Activated CD4-positive, alpha-beta T cell treated with anti-CD3 and anti-CD28 coated beads, Interleukin-2, amount 10 ng/mL, durations not matched to agents 7 days and 5 days (primary cell): ENCODE results near the gene MIPOL1. TPM values are rescaled to one million over a fixed set of nuclear protein-coding genes. Genes with fewer than 3 reads are reported as not detected.

Experiments
- CTCF ChIA-PET: fragments of 350-600 bp; sonication (Branson Sonifier 250); formaldehyde crosslinking; loops from one replicate; lab custom pipeline; 2021; ENCODE audit warnings: antibody characterized with exemption; lab: Charles Lee
- POLR2A ChIA-PET: fragments of 350-600 bp; sonication (Branson Sonifier 250); formaldehyde crosslinking; loops from one replicate; lab custom pipeline; 2021; ENCODE audit warnings: antibody characterized with exemption; lab: Charles Lee
- DNase-seq: peaks from one replicate; pipeline ENCODE4 v3.0.0-alpha.2; 2020
- H3K27ac Mint-ChIP-seq: one replicate; pipeline ENCODE4 v1.8.0; 2021; ENCODE audit warnings: mild to moderate bottlenecking, moderate library complexity, mixed read lengths
- H3K27me3 Mint-ChIP-seq: one replicate; pipeline ENCODE4 v1.8.0; 2021; ENCODE audit warnings: mixed read lengths
- H3K36me3 Mint-ChIP-seq: one replicate; pipeline ENCODE4 v1.8.0; 2021; ENCODE audit warnings: low read depth, mixed read lengths
- H3K4me1 Mint-ChIP-seq: one replicate; pipeline ENCODE4 v1.8.0; 2021; ENCODE audit warnings: mixed read lengths
- H3K4me3 Mint-ChIP-seq: one replicate; pipeline ENCODE4 v1.8.0; 2021; ENCODE audit warnings: mild to moderate bottlenecking, moderate library complexity, mixed read lengths
- H3K9me3 Mint-ChIP-seq: one replicate; pipeline ENCODE4 v1.8.0; 2021; ENCODE audit warnings: mixed read lengths
- total RNA-seq, 2 experiments: library from RNA; stranded (reverse); gene quantifications; one replicate each; pipeline ENCODE4 v1.2.3, GENCODE V29; 2021

Gene MIPOL1
- total RNA-seq, 2 experiments from 2014 or later = not detected

GRCh38 chr14:37411079-37411735 lies 213.5 kb downstream of the MIPOL1 start:
- H3K27ac Mint-ChIP-seq = no peak overlapping the region
- DNase-seq = no peak
- no peaks in the 10 kb centered on the region for H3K36me3 Mint-ChIP-seq
- no peaks in the 10 kb centered on the region for H3K9me3 Mint-ChIP-seq
- H3K27me3 Mint-ChIP-seq = no peaks in the 10 kb centered on the region
- CTCF ChIA-PET = no interaction called here
- no peak overlapping the region for H3K4me3 Mint-ChIP-seq
- POLR2A ChIA-PET = no interaction called here
- H3K4me1 Mint-ChIP-seq = no peaks in the 10 kb centered on the region

GRCh38 chr14:37413050-37413449 lies 215.3 kb downstream of the MIPOL1 start:
- DNase-seq = no peak
- ChIA-PET POLR2A (no interaction called here), CTCF (no interaction called here)
- Mint-ChIP-seq H3K27ac (no peak overlapping the region), H3K36me3 (no peaks in the 10 kb centered on the region), H3K4me3 (no peak overlapping the region), H3K4me1 (no peaks in the 10 kb centered on the region), H3K9me3 (no peaks in the 10 kb centered on the region), H3K27me3 (no peaks in the 10 kb centered on the region)

- Mint-ChIP-seq H3K9me3 (no peaks in the 10 kb centered on the region), H3K4me3 (no peak overlapping the region), H3K36me3 (no peaks in the 10 kb centered on the region), H3K4me1 (no peaks in the 10 kb centered on the region), H3K27me3 (no peaks in the 10 kb centered on the region), H3K27ac (no peak overlapping the region)
- DNase-seq = no peak
- ChIA-PET POLR2A (no interaction called here), CTCF (no interaction called here)
These were observed 215.8 kb downstream of the MIPOL1 start for GRCh38 chr14:37413504-37414003.

- no peaks in the 10 kb centered on the region for H3K36me3 Mint-ChIP-seq
- H3K27ac Mint-ChIP-seq = no peak overlapping the region
- peaks cover 2% of the 10 kb centered on the region for H3K9me3 Mint-ChIP-seq
- DNase-seq = no peak
- H3K4me3 Mint-ChIP-seq = no peak overlapping the region
- CTCF ChIA-PET = no interaction called here
- no peaks in the 10 kb centered on the region for H3K4me1 Mint-ChIP-seq
- no peaks in the 10 kb centered on the region for H3K27me3 Mint-ChIP-seq
- POLR2A ChIA-PET = no interaction called here
These were observed 218.5 kb downstream of the MIPOL1 start for GRCh38 chr14:37416264-37416663.

- no peak for DNase-seq
- H3K36me3 Mint-ChIP-seq = no peaks in the 10 kb centered on the region
- H3K27me3 Mint-ChIP-seq = no peaks in the 10 kb centered on the region
- H3K4me1 Mint-ChIP-seq = no peaks in the 10 kb centered on the region
- peaks cover 2% of the 10 kb centered on the region for H3K9me3 Mint-ChIP-seq
- ChIA-PET POLR2A (no interaction called here), CTCF (no interaction called here)
- no peak overlapping the region for H3K4me3 Mint-ChIP-seq
- no peak overlapping the region for H3K27ac Mint-ChIP-seq
These were observed 219.4 kb downstream of the MIPOL1 start for GRCh38 chr14:37417151-37417550.

GRCh38 chr14:37417833-37418232 lies 220.1 kb downstream of the MIPOL1 start:
- POLR2A ChIA-PET = no interaction called here
- Mint-ChIP-seq H3K27ac (no peak overlapping the region), H3K36me3 (no peaks in the 10 kb centered on the region), H3K9me3 (peaks cover 2% of the 10 kb centered on the region), H3K4me3 (no peak overlapping the region), H3K4me1 (no peaks in the 10 kb centered on the region), H3K27me3 (no peaks in the 10 kb centered on the region)
- DNase-seq = no peak
- CTCF ChIA-PET = no interaction called here

GRCh38 chr14:37420622-37421021 lies 222.9 kb downstream of the MIPOL1 start:
- POLR2A ChIA-PET = no interaction called here
- no peak for DNase-seq
- Mint-ChIP-seq H3K4me3 (no peak overlapping the region), H3K4me1 (no peaks in the 10 kb centered on the region), H3K27me3 (no peaks in the 10 kb centered on the region), H3K27ac (no peak overlapping the region), H3K9me3 (peaks cover 2% of the 10 kb centered on the region), H3K36me3 (no peaks in the 10 kb centered on the region)
- CTCF ChIA-PET = no interaction called here

- Mint-ChIP-seq H3K9me3 (peaks cover 8% of the 10 kb centered on the region), H3K27ac (no peak overlapping the region), H3K36me3 (no peaks in the 10 kb centered on the region), H3K4me1 (no peaks in the 10 kb centered on the region), H3K4me3 (no peak overlapping the region), H3K27me3 (no peaks in the 10 kb centered on the region)
- CTCF ChIA-PET = no interaction called here
- POLR2A ChIA-PET = no interaction called here
- DNase-seq = no peak
These were observed 224.6 kb downstream of the MIPOL1 start for GRCh38 chr14:37422319-37422718.

- H3K9me3 Mint-ChIP-seq = peaks cover 8% of the 10 kb centered on the region
- CTCF ChIA-PET = no interaction called here
- POLR2A ChIA-PET = no interaction called here
- DNase-seq = no peak
- H3K4me3 Mint-ChIP-seq = no peak overlapping the region
- H3K27me3 Mint-ChIP-seq = no peaks in the 10 kb centered on the region
- H3K27ac Mint-ChIP-seq = no peak overlapping the region
- no peaks in the 10 kb centered on the region for H3K4me1 Mint-ChIP-seq
- no peaks in the 10 kb centered on the region for H3K36me3 Mint-ChIP-seq
These were observed 225.0 kb downstream of the MIPOL1 start for GRCh38 chr14:37422748-37423147.

- H3K27me3 Mint-ChIP-seq = no peaks in the 10 kb centered on the region
- no peaks in the 10 kb centered on the region for H3K4me1 Mint-ChIP-seq
- no peak for DNase-seq
- H3K36me3 Mint-ChIP-seq = no peaks in the 10 kb centered on the region
- H3K9me3 Mint-ChIP-seq = peaks cover 6% of the 10 kb centered on the region
- POLR2A ChIA-PET = no interaction called here
- CTCF ChIA-PET = no interaction called here
- no peak overlapping the region for H3K27ac Mint-ChIP-seq
- no peak overlapping the region for H3K4me3 Mint-ChIP-seq
These were observed 231.2 kb downstream of the MIPOL1 start for GRCh38 chr14:37428954-37429353.

GRCh38 chr14:37429618-37430017 lies 231.9 kb downstream of the MIPOL1 start:
- Mint-ChIP-seq H3K9me3 (peaks cover 8% of the 10 kb centered on the region), H3K4me1 (no peaks in the 10 kb centered on the region), H3K36me3 (no peaks in the 10 kb centered on the region), H3K27ac (no peak overlapping the region), H3K27me3 (no peaks in the 10 kb centered on the region), H3K4me3 (no peak overlapping the region)
- ChIA-PET CTCF (no interaction called here), POLR2A (no interaction called here)
- no peak for DNase-seq

- no peaks in the 10 kb centered on the region for H3K36me3 Mint-ChIP-seq
- H3K27ac Mint-ChIP-seq = no peak overlapping the region
- no peak overlapping the region for H3K4me3 Mint-ChIP-seq
- ChIA-PET POLR2A (no interaction called here), CTCF (no interaction called here)
- DNase-seq = no peak
- H3K9me3 Mint-ChIP-seq = peaks cover 7% of the 10 kb centered on the region
- H3K27me3 Mint-ChIP-seq = no peaks in the 10 kb centered on the region
- no peaks in the 10 kb centered on the region for H3K4me1 Mint-ChIP-seq
These were observed 237.1 kb downstream of the MIPOL1 start for GRCh38 chr14:37434867-37435266.

- CTCF ChIA-PET = no interaction called here
- no peak overlapping the region for H3K4me3 Mint-ChIP-seq
- no peak for DNase-seq
- H3K4me1 Mint-ChIP-seq = no peaks in the 10 kb centered on the region
- no peaks in the 10 kb centered on the region for H3K27me3 Mint-ChIP-seq
- no peak overlapping the region for H3K27ac Mint-ChIP-seq
- H3K9me3 Mint-ChIP-seq = peaks cover 12% of the 10 kb centered on the region
- POLR2A ChIA-PET = no interaction called here
- no peaks in the 10 kb centered on the region for H3K36me3 Mint-ChIP-seq
These were observed 238.8 kb downstream of the MIPOL1 start for GRCh38 chr14:37436519-37436918.

- H3K4me3 Mint-ChIP-seq = no peak overlapping the region
- H3K36me3 Mint-ChIP-seq = no peaks in the 10 kb centered on the region
- ChIA-PET CTCF (no interaction called here), POLR2A (no interaction called here)
- H3K4me1 Mint-ChIP-seq = no peaks in the 10 kb centered on the region
- H3K9me3 Mint-ChIP-seq = peaks cover 12% of the 10 kb centered on the region
- no peak overlapping the region for H3K27ac Mint-ChIP-seq
- DNase-seq = no peak
- no peaks in the 10 kb centered on the region for H3K27me3 Mint-ChIP-seq
These were observed 239.8 kb downstream of the MIPOL1 start for GRCh38 chr14:37437490-37437889.
